K562 (cell line): ENCODE data around the gene HES4. TPM values are rescaled to one million over a fixed set of nuclear protein-coding genes. Genes with fewer than 3 reads are reported as not detected.

ENCODE experiments used
- ARID3A ChIP-seq: IDR thresholded peaks from 2 replicates; pipeline ENCODE4 v1.6.1; 2012; ENCODE audit warnings: low read depth, low read length, improper control_type of control experiment, borderline replicate concordance
- CCNT2 ChIP-seq: IDR thresholded peaks from 2 replicates; pipeline ENCODE4 v1.6.1; 2011; ENCODE audit warnings: borderline replicate concordance, low read depth, mild to moderate bottlenecking, moderate library complexity, mixed read lengths, low read length; ENCODE audit not compliant: insufficient read length; ENCODE audit errors: extremely low read depth
- DDX20 ChIP-seq: fragments of 450-650 bp; IDR thresholded peaks from 2 replicates; pipeline ENCODE4 v1.6.1; 2016; ENCODE audit warnings: missing genetic modification characterization, low read depth, mild to moderate bottlenecking, missing compliant biosample characterization, moderate library complexity
- EWSR1 ChIP-seq: fragments of 450-650 bp; IDR thresholded peaks from 2 replicates; pipeline ENCODE4 v1.6.1; 2018; ENCODE audit warnings: borderline replicate concordance, mild to moderate bottlenecking, low read depth, moderate library complexity; ENCODE audit not compliant: partially characterized antibody
- HCFC1 ChIP-seq: IDR thresholded peaks from 2 replicates; pipeline ENCODE4 v1.6.1; 2012; ENCODE audit warnings: low read depth, low read length, improper control_type of control experiment
- IRF2 ChIP-seq: sonication (generic); formaldehyde crosslinking; IDR thresholded peaks from 2 replicates; pipeline ENCODE4 v1.8.1; 2022; ENCODE audit warnings: mild to moderate bottlenecking, missing genetic modification reagents
- L3MBTL2 ChIP-seq: fragments of 450-650 bp; IDR thresholded peaks from 2 replicates; pipeline ENCODE4 v1.6.1; 2016; ENCODE audit warnings: mild to moderate bottlenecking, moderate library complexity
- MAFF ChIP-seq: IDR thresholded peaks from 2 replicates; pipeline ENCODE4 v1.6.1; 2012; ENCODE audit warnings: low read length, improper control_type of control experiment
- MLX ChIP-seq, 2 experiments: fragments of 450-650 bp in 1 of 2; sonication (generic) in 1 of 2; formaldehyde crosslinking; conservative IDR thresholded peaks; 2 replicates each; pipeline versions ENCODE4 v1.4.0 to v1.8.1; 2020 to 2022; ENCODE audit warnings: mild to moderate bottlenecking in 1 of 2, missing genetic modification reagents in 1 of 2
- MTF1 ChIP-seq: fragments of 250-450 bp; sonication (Bioruptor Pico); IDR thresholded peaks from 2 replicates; pipeline ENCODE4 v1.9.0; 2021; ENCODE audit warnings: moderate library complexity, mild to moderate bottlenecking, inconsistent platforms, borderline replicate concordance
- NR3C1 ChIP-seq: sonication (generic); formaldehyde crosslinking; IDR thresholded peaks from 2 replicates; pipeline ENCODE4 v1.8.1; 2022; ENCODE audit warnings: missing genetic modification reagents
- PHB ChIP-seq: fragments of 250-450 bp; sonication (Bioruptor Pico); IDR thresholded peaks from 2 replicates; pipeline ENCODE4 v1.5.0; 2021
- PTBP1 ChIP-seq: fragments of 200-400 bp; formaldehyde crosslinking; IDR thresholded peaks from 2 replicates; pipeline ENCODE4 v1.6.1; 2017; ENCODE audit warnings: low read depth, low read length
- SIRT6 ChIP-seq: IDR thresholded peaks from one replicate; pipeline ENCODE4 v1.6.1; 2012; ENCODE audit warnings: low read depth, mild to moderate bottlenecking, control low read depth, inconsistent platforms, low read length, moderate library complexity
- SNRNP70 ChIP-seq: fragments of 200-400 bp; formaldehyde crosslinking; optimal IDR thresholded peaks from 2 replicates; pipeline ENCODE3; 2017; ENCODE audit warnings: low read depth, low read length
- SRSF9 ChIP-seq: fragments of 200-400 bp; formaldehyde crosslinking; IDR thresholded peaks from 2 replicates; pipeline ENCODE4 v1.6.1; 2017; ENCODE audit warnings: low read depth, low read length, borderline replicate concordance
- TAF15 ChIP-seq: fragments of 200-400 bp; formaldehyde crosslinking; IDR thresholded peaks from 2 replicates; pipeline ENCODE4 v1.6.1; 2017; ENCODE audit warnings: mild to moderate bottlenecking, low read depth, low read length, moderate library complexity
- TAF7 ChIP-seq: fragments of 450-650 bp; IDR thresholded peaks from 2 replicates; pipeline ENCODE4 v1.6.1; 2016; ENCODE audit warnings: missing genetic modification characterization, missing compliant biosample characterization
- ZNF140 ChIP-seq: fragments of 250-450 bp; sonication (Bioruptor Pico); IDR thresholded peaks from 2 replicates; pipeline ENCODE4 v1.8.0; 2021; ENCODE audit warnings: moderate library complexity, mild to moderate bottlenecking, inconsistent platforms
- ZNF197 ChIP-seq: fragments of 200-800 bp; sonication (Bioruptor generic); IDR thresholded peaks from 2 replicates; pipeline ENCODE4 v1.6.1; 2016; ENCODE audit warnings: low read depth, missing genetic modification characterization, missing compliant biosample characterization
- ZNF217 ChIP-seq: sonication (generic); formaldehyde crosslinking; IDR thresholded peaks from 2 replicates; pipeline ENCODE4 v1.8.0; 2022; ENCODE audit warnings: mild to moderate bottlenecking, missing genetic modification reagents
- ZNF655 ChIP-seq: fragments of 250-450 bp; sonication (Bioruptor Pico); IDR thresholded peaks from 2 replicates; pipeline ENCODE4 v1.5.0; 2021
- ZNF696 ChIP-seq: fragments of 250-450 bp; sonication (Bioruptor Pico); conservative IDR thresholded peaks from 2 replicates; pipeline ENCODE4 v1.4.0; 2020; ENCODE audit warnings: mild to moderate bottlenecking, moderate library complexity
- ZNF76 ChIP-seq: fragments of 250-450 bp; sonication (Bioruptor Pico); IDR thresholded peaks from 2 replicates; pipeline ENCODE4 v1.4.0; 2020; ENCODE audit warnings: mild to moderate bottlenecking, moderate library complexity, borderline replicate concordance
- polyA plus RNA-seq, 8 experiments: library from polyadenylated mRNA; depleted of rRNA in 4 of 8; stranded (reverse) in 5 of 8; unstranded in 3 of 8; fragments of >200 nt; fragmentation: Nextera tagmentation in 2 of 8; fragmentation: Illumina TruSeq in 1 of 8; extraction: Ambion mirVana in 2 of 8; extraction: Trizol in 1 of 8; gene quantifications; 2 replicates each; pipeline versions ENCODE4 v1.2.1 to v1.2.3, GENCODE V29; 2011 to 2014; ENCODE audit warnings: inconsistent platforms in 1 of 8, missing spikeins in 1 of 8
- total RNA-seq, 7 experiments: library from RNA; depleted of rRNA in 6 of 7; stranded (reverse); fragments of >200 nt in 6 of 7; fragmentation: Illumina TruSeq in 2 of 7; extraction: Trizol in 2 of 7; gene quantifications; 2 replicates each; pipeline versions ENCODE4 v1.2.1 to v1.2.3, GENCODE V29; 2011 to 2021; ENCODE audit warnings: low replicate concordance in 1 of 7

Gene HES4
- total and polyA plus RNA-seq, 9 of the 15 experiments (the other 6 are each of a cell fraction or from before 2014, with no cell fraction given): 0.21 to 43.7 (median 5.3) TPM; not detected in 2

- TF ChIP-seq TAF15: no peak
- TF ChIP-seq ARID3A: no peak
- TF ChIP-seq SRSF9: no peak
- TF ChIP-seq DDX20 (tag): no peak
- TF ChIP-seq MAFF: no peak
- no peak for TF ChIP-seq ZNF217
- no peak for TF ChIP-seq SIRT6
- TF ChIP-seq SNRNP70: no peak
- no peak for TF ChIP-seq HCFC1
- TF ChIP-seq ZNF197: no peak
- TF ChIP-seq NR3C1 (CRISPR knock-in tag): no peak
- 0 out of 2 replicates have a peak, but pooled peaks have one; percentile 56 for TF ChIP-seq ZNF76 (CRISPR knock-in tag)
- TF ChIP-seq PHB: 0 out of 2 replicates have a peak, but pooled peaks have one; percentile 24
- TF ChIP-seq TAF7 (tag): 0 out of 2 replicates have a peak, but pooled peaks have one; percentile 69
- TF ChIP-seq IRF2 (CRISPR knock-in tag): no peak
- TF ChIP-seq EWSR1: no peak
- TF ChIP-seq CCNT2: no peak
- TF ChIP-seq ZNF140 (CRISPR knock-in tag): no peak
- TF ChIP-seq PTBP1: no peak
- no peak for TF ChIP-seq MLX (CRISPR knock-in tag; conservative IDR thresholded peaks at IDR 0.05)
- peak; percentile 72 for TF ChIP-seq L3MBTL2
- TF ChIP-seq MTF1 (CRISPR knock-in tag): no peak
- TF ChIP-seq ZNF696 (CRISPR knock-in tag): no peak
- no peak for TF ChIP-seq ZNF655 (CRISPR knock-in tag)
Measured at GRCh38 chr1:1004780-1005697, 5.1 kb upstream of the HES4 start (continued).
